GM12892 (cell line): Measurements from ENCODE around the gene LIM2.

Experiments used
- DNase-seq: peaks from one replicate; pipeline ENCODE4 v3.0.0; 2011; ENCODE audit not compliant: insufficient read length
- FAIRE-seq: peaks from 2 replicates; lab custom pipeline; 2011; peaks lifted over from hg19 to GRCh38; lab: Jason Lieb, UNC
- POLR2A ChIP-seq: IDR thresholded peaks from 2 replicates; pipeline ENCODE4 v1.6.1; 2011; ENCODE audit warnings: low read depth, low read length, control low read depth
- POLR2AphosphoS5 ChIP-seq: IDR thresholded peaks from 2 replicates; pipeline ENCODE4 v1.6.1; 2011; ENCODE audit warnings: low read depth, low read length, control low read depth
- TAF1 ChIP-seq: IDR thresholded peaks from 2 replicates; pipeline ENCODE4 v1.6.1; 2011; ENCODE audit warnings: low read depth, mild to moderate bottlenecking, control low read depth, low read length, borderline replicate concordance

The LIM2 gene

DNA sequence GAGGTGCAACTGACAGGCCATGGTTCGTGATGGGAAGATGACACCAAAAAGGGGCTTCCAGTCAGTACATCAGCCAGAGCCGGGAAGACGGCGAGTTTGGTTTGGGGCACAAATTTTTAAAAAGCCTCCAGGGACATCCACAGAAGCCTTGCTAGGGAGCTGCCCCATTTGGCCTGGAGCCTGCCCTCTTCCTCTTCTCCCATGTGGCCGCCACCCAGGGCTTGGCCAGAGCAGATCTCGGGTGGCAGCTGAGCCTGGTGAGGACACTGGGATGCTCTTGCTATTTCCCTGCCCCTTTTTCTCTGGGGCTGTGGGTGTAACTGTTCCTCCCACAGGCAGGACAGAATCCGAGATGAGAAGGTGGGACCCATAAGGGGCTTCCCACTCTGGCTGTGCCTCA, 29.8 kb downstream of the LIM2 start:
- TF ChIP-seq POLR2AphosphoS5 (no peak), POLR2A (no peak), TAF1 (no peak)
- DNase-seq (no peak), FAIRE-seq (no peak)

DNA sequence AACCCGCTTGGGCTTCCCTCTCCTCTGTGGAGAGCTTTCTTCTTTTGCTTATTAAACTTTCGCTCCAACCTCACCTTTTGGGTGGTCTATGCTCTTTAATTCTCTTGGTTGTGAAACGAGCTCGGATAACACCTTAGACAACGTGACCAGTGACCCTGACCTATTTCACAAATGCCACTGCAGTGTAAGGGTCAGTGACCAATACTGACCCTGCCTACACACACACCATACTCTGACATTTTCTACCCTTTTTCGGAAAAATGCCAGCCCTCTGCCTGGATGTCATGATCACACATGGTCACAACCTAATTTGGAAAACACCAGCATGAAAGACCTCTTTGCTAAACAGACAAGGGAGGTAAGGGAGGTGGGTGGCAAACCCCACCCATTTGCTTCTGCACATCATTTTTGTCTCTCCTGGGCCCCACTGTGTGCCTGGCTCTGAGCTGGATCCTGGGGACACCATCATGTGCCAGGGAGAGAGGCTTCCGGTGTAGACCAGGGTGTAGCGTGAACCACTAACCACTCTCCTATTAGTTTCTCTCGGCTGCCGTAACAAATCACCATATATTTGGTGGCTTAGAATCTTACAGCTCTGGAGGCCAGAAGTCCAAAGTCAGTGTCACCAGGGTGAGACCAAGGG, 31.5 kb downstream of the LIM2 start:
- TF ChIP-seq POLR2A, result no peak
- no peak for TF ChIP-seq TAF1
- no peak for TF ChIP-seq POLR2AphosphoS5
- FAIRE-seq, result no peak
- DNase-seq, result no peak

DNA sequence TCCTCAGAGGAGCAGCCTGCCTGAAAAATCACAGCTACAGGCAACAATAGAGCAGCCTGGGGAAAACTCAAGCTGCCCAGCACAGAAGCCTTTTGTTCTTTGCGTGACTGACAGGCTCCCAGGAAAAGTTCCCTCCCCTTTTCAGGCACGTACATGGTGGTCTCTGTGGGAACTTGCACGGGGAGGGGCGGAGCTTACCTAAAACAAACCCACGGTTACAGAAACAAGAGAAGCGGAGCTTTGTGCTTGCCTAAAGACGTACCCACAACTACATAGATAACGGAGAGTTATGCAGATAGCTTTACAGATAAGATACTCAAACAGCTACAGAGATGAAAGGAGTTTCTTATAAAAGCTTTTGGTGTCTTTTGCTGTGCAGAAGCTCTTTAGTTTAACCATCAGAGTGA, 33.0 kb downstream of the LIM2 start:
- DNase-seq, result no peak
- FAIRE-seq, result no peak
- TF ChIP-seq POLR2AphosphoS5 (no peak), POLR2A (no peak), TAF1 (no peak)

DNA sequence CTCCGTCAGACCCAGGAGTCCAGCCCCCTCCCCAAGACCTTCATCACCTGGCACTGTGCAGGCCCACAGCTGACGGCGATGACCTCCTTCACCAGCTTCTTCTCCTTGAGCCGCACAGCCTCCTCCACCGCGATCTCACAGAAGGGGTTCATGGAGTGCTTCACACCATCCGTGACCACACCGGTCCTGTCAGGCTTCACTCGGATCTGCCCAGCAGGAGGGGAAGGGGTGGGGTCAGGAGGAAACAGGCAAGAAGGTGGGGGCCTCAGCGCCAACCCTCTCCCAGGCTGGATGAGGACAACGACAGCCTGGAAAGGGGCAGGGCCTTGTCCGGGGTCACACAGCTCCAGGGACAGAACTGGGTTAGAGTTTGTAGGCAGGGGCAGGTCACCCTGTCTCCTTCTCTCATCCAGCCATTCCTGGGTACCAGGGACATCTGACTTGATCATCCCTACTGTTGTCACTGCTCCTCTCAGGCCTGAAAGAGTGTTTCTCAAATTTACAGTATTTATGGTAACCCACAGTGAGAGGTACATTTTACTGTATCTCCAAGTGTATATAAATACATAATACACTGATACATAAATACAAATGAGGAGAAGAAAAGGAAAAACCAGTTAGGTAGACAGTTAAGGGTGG, 33.6 kb downstream of the LIM2 start:
- no peak for DNase-seq
- no peak for FAIRE-seq
- TF ChIP-seq POLR2AphosphoS5 (no peak), POLR2A (no peak), TAF1 (no peak)

DNA sequence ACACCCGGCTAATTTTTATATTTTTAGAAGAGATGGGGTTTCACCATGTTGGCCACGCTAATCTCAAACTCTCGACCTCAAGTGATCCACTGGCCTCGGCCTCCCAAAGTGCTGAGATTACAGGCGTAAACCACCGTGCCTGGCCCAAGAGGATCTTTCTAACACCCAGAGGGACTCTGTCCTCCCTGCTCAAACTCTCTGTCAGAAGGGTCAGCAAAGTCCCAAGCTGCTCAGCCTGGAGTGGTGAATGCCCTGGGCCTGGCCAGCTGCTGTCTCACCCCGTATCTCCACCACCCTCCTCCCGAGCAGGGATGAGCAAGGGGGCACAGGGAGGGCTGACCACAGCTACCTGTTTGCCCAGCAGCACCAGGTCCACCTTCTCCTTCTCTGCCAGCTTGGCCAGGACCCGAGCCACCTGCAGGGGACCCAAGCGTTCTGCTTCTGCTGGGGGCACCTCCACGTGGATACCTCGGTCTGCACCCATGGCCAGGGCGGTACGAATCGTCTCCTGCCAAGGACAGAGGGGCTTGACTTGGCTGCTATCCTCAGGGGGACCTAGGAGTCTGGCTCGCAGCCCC, 34.9 kb downstream of the LIM2 start:
- no peak for TF ChIP-seq POLR2AphosphoS5
- TF ChIP-seq TAF1, result no peak
- no peak for TF ChIP-seq POLR2A
- no peak for DNase-seq
- no peak for FAIRE-seq

DNA sequence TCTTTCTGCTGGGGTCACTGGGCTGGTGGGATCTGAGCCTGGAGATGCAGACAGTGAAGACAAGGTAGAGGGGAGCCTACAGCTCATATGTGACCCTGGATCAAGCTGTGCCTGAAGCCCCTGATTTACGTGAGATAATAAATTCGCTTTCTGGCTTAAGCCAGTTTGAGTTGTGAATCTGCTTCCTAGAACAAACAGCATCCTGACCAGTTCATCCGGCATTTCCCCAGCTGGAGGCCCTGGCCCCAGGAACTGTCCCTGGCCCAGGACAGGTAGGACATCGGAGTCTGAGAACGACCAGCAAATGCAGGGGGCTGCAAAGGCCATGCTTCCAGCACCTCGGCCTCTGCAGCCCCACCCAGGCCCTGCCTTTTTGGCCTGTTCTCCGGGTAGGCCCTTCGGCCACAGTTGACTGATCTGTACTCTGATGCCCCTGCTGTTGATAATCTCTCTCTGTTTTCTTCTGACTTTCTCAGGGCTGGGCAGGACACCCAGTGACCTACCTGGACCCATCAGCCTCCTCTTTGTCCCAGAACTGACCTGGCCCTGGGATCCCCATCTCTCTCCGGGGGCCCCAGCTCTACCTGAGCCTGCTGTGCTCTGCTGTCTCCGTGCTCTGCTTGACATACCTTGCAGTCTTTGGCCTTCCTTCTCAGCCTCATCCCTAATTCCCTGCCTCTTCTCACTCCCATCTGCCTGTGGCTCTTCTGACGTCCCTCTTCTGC, 36.3 kb downstream of the LIM2 start:
- FAIRE-seq, result no peak
- no peak for DNase-seq
- no peak for TF ChIP-seq POLR2A
- TF ChIP-seq POLR2AphosphoS5, result no peak
- TF ChIP-seq TAF1, result no peak

DNA sequence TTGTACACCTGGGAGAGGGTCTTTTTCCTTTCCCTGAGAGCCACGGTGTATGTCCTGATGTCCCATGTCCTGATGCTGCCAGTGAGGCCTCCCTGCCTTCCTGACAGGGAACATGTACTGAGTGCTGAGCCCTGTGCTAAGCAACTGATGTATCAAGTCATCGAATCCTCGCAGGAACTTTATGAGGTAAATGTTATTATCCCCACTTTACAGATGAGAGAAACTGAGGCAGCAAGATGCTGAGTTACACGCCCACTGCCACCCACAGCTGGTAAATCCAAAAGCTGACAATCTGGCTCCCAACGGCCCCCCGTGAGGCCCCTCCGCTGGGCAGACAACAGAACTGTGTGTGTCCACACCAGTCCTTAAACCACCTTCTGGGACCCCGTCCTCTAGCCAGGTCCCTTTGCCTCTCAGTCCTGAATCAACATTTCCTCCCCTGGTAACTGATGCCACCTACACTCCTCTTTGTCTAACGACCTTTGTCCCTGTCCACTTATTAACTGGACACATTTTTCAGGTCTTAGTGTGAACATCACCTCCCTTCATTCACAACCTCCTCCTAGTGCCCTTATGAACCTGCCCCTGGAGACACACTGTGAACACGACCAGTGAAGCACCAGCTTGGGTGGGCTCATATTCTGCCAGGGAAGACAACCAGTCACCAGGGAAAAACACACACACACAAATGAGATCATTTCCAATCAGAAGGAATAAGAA, 40.4 kb downstream of the LIM2 start:
- DNase-seq, result no peak
- TF ChIP-seq TAF1 (no peak), POLR2A (no peak), POLR2AphosphoS5 (no peak)
- FAIRE-seq, result no peak

DNA sequence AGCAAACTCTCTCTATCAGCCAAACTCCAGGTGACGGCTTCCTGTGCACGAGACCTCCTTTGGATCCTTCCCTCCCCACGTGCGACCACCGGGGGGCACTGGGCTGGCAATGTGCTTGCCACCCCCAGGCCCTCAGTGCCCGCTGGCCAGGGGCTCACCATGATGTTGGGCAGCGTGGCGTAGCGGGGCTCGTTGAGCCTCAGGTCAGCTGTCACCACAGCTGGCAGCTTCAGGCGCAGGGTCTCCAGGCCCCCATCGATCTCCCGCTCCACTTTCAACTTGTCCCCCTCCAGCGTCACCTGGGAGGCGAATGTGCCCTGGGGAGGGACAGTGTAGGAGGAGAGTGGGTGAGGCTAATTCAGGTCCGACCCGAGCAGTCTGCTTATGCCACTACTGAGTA, 41.0 kb downstream of the LIM2 start:
- FAIRE-seq (no peak), DNase-seq (no peak)
- TF ChIP-seq POLR2AphosphoS5, result no peak
- TF ChIP-seq TAF1, result no peak
- no peak for TF ChIP-seq POLR2A

DNA sequence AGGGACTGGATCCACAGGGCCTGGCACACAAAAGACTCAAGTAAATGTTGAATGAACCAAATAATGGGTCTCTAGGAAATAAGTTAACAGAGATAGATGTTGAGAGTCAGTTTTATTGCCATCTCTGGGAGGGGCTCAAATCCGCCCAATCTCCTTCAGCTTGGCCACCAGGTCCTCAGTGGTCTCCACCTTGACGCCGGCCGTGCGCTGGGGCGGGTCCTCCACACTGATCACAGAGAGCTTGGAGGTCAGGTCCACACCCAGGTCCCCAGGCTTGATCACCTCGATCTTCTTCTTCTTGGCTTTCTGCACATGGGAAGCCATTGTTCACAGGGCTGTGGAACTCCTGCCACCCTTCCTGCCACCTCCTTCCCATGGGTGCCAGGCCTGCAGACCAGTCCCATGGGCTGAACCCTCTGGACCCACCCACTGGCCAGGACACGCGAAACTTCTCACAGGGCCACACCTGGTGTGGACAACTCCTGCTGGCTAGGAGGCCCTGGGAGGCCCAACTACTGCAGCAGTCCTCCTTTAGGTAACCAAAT, 42.6 kb downstream of the LIM2 start:
- FAIRE-seq, result no peak
- TF ChIP-seq POLR2A (no peak), TAF1 (no peak), POLR2AphosphoS5 (no peak)
- DNase-seq, result no peak

DNA sequence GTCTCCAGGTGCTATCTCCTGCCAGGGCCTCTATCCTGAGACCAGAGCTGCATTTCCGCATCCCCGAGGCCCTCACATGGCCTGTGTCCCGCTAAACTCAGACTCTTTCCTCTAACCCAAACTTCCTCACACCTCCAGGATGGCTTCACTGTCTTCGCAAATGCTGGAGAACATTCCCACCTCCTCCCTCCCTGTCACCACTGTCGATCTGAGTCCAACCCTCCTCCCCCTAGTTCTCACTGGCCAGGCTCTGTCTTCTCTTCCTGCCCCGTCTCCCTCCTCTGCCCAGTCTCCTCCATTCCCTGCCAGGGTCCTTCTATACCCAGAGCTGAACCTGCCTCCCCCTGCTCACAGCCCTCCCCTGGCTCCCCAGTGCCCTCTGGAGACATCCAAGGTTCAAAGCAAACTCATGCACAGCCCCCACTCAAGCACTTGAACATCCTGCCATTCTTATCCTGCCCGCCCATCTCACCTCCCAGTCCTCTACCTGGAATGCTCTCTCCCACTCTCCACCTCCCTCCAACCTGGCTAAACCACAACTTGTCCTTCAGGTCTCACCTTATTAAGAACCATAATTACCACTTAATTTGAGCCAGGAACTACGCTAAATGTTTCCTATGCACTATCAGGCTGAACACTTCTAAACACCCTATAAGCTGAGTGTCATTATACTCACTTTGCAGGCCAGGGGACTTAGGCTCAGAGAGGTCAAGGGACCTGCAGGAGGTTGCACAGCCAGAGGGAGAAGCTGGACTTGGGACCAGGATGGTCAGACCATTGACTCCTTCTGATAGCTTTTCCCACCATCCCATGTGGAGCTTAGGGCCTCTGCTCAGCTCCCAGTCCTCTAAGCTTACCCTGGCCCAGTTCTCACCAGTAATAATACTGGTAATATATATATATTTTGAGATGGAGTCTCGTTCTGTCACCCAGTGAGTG, 44.9 kb downstream of the LIM2 start:
- no peak for FAIRE-seq
- no peak for TF ChIP-seq POLR2AphosphoS5
- no peak for TF ChIP-seq POLR2A
- no peak for TF ChIP-seq TAF1

More for the DNA sequence above, 44.9 kb downstream of the LIM2 start:
- DNase-seq, result no peak
